Esophagus muscularis mucosa (tissue), 4 donors: ENCODE measurements around the gene STK35. TPM values are rescaled to one million over a fixed set of nuclear protein-coding genes. Genes with fewer than 3 reads are reported as not detected.

Experiments used
- DNase-seq: peaks from one replicate; pipeline ENCODE4 v3.0.0-alpha.2; 2017; ENCODE audit errors: extremely low spot score
- H3K27ac ChIP-seq, 4 donors: fragments of 200-600 bp; sonication (generic); replicated peaks in 1 of 4; 1 replicate in 3 of 4; 2 replicates in 1 of 4; pipeline ENCODE4 v1.5.1; 2016 to 2019; ENCODE audit warnings: mild to moderate bottlenecking in 1 of 4
- H3K27me3 ChIP-seq, 4 donors: fragments of 200-600 bp; sonication (generic); one replicate each; pipeline versions ENCODE4 v1.5.1 to v1.6.0; 2016 to 2019
- H3K36me3 ChIP-seq, 4 donors: fragments of 200-600 bp; sonication (generic); one replicate each; pipeline ENCODE4 v1.5.1; 2016 to 2019
- H3K4me1 ChIP-seq, 4 donors: fragments of 200-600 bp; sonication (generic); one replicate each; pipeline ENCODE4 v1.5.1; 2016 to 2019
- H3K4me3 ChIP-seq, 4 donors: fragments of 200-600 bp; sonication (generic); 1 replicate in 2 of 4; 2 replicates in 2 of 4; pipeline ENCODE4 v1.5.1; 2016 to 2019; ENCODE audit warnings: mild to moderate bottlenecking in 4 of 4, moderate library complexity in 1 of 4
- H3K9me3 ChIP-seq, 4 donors: fragments of 200-600 bp; sonication (generic); 1 replicate in 3 of 4; 2 replicates in 1 of 4; pipeline ENCODE4 v1.5.1; 2016 to 2019
- EP300 ChIP-seq: sonication (generic); formaldehyde crosslinking; IDR thresholded peaks from one replicate; pipeline ENCODE4 v1.6.1; 2017; ENCODE audit warnings: antibody characterized with exemption
- POLR2A ChIP-seq: fragments of 450-650 bp; IDR thresholded peaks from one replicate; pipeline ENCODE4 v1.6.1; 2017; ENCODE audit warnings: antibody characterized with exemption, moderate library complexity, mild to moderate bottlenecking, low read depth
- POLR2AphosphoS5 ChIP-seq, 2 donors: sonication (generic); formaldehyde crosslinking; IDR thresholded peaks; one replicate each; pipeline ENCODE4 v1.6.1; 2017; ENCODE audit warnings: antibody characterized with exemption in 2 of 2
- WGBS: methylation state at CpG from one replicate; pipeline ENCODE4 v1.1.5; 2018; 5-methylcytosine and 5-hydroxymethylcytosine counted together
- intact Hi-C: fragments of 100-400 bp; cut with DNase I; formaldehyde crosslinking; loops from one replicate; pipeline ENCODE4 v1.15.1; 2023
- total RNA-seq, 4 donors: library from RNA; depleted of rRNA; stranded (reverse); fragments of >200 nt; gene quantifications; one replicate each; pipeline versions ENCODE4 v1.1.0 to v1.2.1, GENCODE V29; 2016
- TF ChIP-seq, protein P1 (sequence below), 3 experiments: fragments of 200-600 bp in 2 of 3; fragments of 450-650 bp in 1 of 3; sonication (generic) in 2 of 3; IDR thresholded peaks; one replicate each; pipeline ENCODE4 v1.5.1; 2017 to 2019; ENCODE audit warnings: antibody characterized with exemption in 3 of 3, mild to moderate bottlenecking in 2 of 3, moderate library complexity in 1 of 3

The STK35 gene
- total RNA-seq, 4 donors from 2014 or later: 19.2 to 24.1 (median 22.8) TPM

DNA sequence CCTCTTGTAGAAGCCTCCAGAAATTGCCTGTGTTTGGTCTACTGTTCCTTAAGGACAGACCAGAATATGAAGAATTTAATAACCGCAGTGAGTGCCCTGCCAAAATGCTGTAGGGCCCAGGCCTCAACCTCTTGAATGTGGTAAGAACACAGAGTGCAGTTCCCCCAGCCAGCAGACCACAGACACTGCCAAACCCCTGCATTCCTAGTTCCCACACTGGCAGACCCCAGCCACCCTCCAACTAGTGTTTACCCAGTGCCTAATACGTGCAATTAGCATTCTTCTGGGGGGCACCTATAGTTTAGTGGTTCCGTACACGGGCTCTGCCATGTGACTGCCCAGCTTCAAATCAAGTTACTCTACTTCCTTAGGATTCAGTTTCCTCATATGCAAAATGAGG lies 51.7 kb downstream of the STK35 start:
- intact Hi-C loops: no loop called here
- no peak overlapping the region for H3K4me3 ChIP-seq
- no peaks in the 10 kb centered on the region for H3K27me3 ChIP-seq
- DNase-seq: no peak
- no peaks in the 10 kb centered on the region for H3K9me3 ChIP-seq
- TF ChIP-seq, protein P1, sequence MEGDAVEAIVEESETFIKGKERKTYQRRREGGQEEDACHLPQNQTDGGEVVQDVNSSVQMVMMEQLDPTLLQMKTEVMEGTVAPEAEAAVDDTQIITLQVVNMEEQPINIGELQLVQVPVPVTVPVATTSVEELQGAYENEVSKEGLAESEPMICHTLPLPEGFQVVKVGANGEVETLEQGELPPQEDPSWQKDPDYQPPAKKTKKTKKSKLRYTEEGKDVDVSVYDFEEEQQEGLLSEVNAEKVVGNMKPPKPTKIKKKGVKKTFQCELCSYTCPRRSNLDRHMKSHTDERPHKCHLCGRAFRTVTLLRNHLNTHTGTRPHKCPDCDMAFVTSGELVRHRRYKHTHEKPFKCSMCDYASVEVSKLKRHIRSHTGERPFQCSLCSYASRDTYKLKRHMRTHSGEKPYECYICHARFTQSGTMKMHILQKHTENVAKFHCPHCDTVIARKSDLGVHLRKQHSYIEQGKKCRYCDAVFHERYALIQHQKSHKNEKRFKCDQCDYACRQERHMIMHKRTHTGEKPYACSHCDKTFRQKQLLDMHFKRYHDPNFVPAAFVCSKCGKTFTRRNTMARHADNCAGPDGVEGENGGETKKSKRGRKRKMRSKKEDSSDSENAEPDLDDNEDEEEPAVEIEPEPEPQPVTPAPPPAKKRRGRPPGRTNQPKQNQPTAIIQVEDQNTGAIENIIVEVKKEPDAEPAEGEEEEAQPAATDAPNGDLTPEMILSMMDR (IDR thresholded peaks at IDR 0.05): no peak
- TF ChIP-seq POLR2A (no peak), EP300 (no peak), POLR2AphosphoS5 (IDR thresholded peaks at IDR 0.05) (no peak)
- H3K36me3 ChIP-seq: peaks cover 0 to 12% (median 8%) of the 10 kb centered on the region in 4 donors
- peaks cover 13 to 20% (median 15%) of the 10 kb centered on the region in 4 donors for H3K4me1 ChIP-seq
- H3K27ac ChIP-seq: no peak overlapping the region
- 92% methylated on average over 4 of the region's 4 CpGs for WGBS

DNA sequence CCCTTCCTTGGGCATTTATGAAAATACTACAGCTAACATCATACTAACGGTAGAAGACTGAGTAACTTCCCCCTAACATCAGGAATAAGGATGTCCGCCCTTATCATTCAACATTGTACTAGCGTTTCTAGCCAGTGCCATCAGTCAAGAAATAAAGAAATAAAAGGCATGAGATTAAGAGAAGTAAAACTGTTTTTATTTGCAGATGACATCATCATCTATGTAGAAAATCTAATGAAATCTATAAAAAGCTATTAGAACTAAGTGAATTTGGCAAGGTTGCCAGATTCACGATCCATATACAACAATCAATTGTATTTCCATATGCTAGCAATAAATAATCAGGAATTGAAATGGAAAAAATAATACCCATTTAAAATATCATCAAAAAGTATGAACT lies 54.6 kb downstream of the STK35 start:
- H3K27me3 ChIP-seq: no peaks in the 10 kb centered on the region
- peaks cover 11 to 13% (median 13%) of the 10 kb centered on the region in 4 donors for H3K4me1 ChIP-seq
- TF ChIP-seq POLR2A (no peak), POLR2AphosphoS5 (IDR thresholded peaks at IDR 0.05) (no peak), EP300 (no peak)
- TF ChIP-seq, protein P1 (IDR thresholded peaks at IDR 0.05): no peak
- no peaks in the 10 kb centered on the region for H3K9me3 ChIP-seq
- no peak overlapping the region for H3K27ac ChIP-seq
- no peaks in the 10 kb centered on the region for H3K36me3 ChIP-seq
- H3K4me3 ChIP-seq: no peak overlapping the region
- intact Hi-C loops: no loop called here
- no peak for DNase-seq
- WGBS: 98% methylated on average over 4 of the region's 4 CpGs

DNA sequence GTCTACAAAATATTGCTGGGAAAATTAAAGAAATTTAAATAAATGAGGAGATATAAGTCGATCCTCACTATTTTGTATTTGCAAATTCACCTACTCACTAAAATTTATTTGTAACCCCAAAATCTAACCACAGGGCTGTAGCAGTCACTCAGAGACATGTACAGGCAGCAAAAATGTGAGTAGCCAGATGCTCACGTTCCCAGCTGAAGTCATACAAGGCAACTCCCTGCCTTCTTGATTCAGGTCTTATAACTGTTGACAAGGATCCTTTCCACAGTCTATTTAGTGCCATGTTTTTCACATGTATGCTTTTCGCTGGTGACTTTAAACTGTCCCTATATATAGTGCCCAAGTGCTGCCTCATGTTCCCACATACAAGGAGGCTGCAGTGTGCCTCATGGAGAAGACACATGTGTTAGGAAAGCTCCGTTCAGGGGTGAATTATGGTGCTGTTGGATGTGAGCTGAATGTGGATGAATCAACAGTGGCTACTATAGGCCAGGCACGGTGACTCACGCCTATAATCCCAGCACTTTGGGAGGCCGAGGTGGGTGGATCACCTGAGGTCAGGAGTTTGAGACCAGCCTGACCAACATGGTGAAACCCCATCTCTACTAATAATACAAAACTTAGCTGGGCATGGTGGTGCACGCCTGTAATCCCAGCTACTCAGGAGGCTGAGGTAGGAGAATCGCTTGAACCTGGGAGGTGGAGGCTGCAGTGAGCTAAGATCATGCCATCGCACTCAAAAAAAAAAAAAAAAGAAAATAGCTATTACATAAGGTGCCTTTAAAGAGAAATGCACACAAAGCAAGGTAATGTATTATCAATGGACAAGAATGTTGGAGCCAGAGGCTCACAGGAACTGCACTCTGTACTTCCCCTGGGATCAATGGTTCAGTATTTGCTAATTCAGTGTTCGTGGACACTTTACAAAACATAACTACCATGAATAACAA lies 55.3 kb downstream of the STK35 start:
- Histone ChIP-seq H3K4me3 (no peak overlapping the region), H3K9me3 (no peaks in the 10 kb centered on the region), H3K27me3 (no peaks in the 10 kb centered on the region), H3K27ac (no peak overlapping the region), H3K4me1 (peaks cover 4 to 7% (median 6%) of the 10 kb centered on the region in 4 donors), H3K36me3 (no peaks in the 10 kb centered on the region)
- no peak for TF ChIP-seq EP300
- TF ChIP-seq, protein P1 (IDR thresholded peaks at IDR 0.05): no peak
- TF ChIP-seq POLR2AphosphoS5 (IDR thresholded peaks at IDR 0.05): no peak
- no peak for TF ChIP-seq POLR2A
- DNase-seq: no peak
- intact Hi-C loops: no loop called here
- WGBS: 93% methylated on average over 11 of the region's 11 CpGs

- no peak overlapping the region for H3K4me3 ChIP-seq
- no peaks in the 10 kb centered on the region for H3K4me1 ChIP-seq
- no peak for DNase-seq
- no peaks in the 10 kb centered on the region for H3K9me3 ChIP-seq
- no peak for TF ChIP-seq POLR2A
- no peak for TF ChIP-seq POLR2AphosphoS5 (IDR thresholded peaks at IDR 0.05)
- no peak for TF ChIP-seq EP300
- TF ChIP-seq, protein P1 (IDR thresholded peaks at IDR 0.05): no peak
- H3K36me3 ChIP-seq: no peaks in the 10 kb centered on the region
- no peaks in the 10 kb centered on the region for H3K27me3 ChIP-seq
- intact Hi-C loops: no loop called here
- WGBS: 76% methylated on average over 12 of the region's 12 CpGs
- no peak overlapping the region for H3K27ac ChIP-seq
These were observed 60.6 kb downstream of the STK35 start for GRCh38 chr20:2162125-2162822.
